ENCODE data around the gene EEF1G. TPM values are rescaled to one million over a fixed set of nuclear protein-coding genes. Genes with fewer than 3 reads are reported as not detected.

The EEF1G gene
- total RNA-seq, 4 donors from 2014 or later, result 1,070 to 1,712 (median 1,374) TPM

- Histone ChIP-seq H3K9me3 (no peaks in the 10 kb centered on the region), H3K27me3 (no peaks in the 10 kb centered on the region), H3K27ac (peak overlapping the region in 2 of 4 donors; percentile 20 to 99), H3K4me3 (no peak overlapping the region), H3K36me3 (peaks cover 3 to 75% of the 10 kb centered on the region in 2 donors), H3K4me1 (peaks cover 0 to 97% (median 44%) of the 10 kb centered on the region in 3 donors)
- no peak for TF ChIP-seq EP300 (IDR thresholded peaks at IDR 0.05)
- TF ChIP-seq POLR2A (IDR thresholded peaks at IDR 0.05), result no peak
- no peak for TF ChIP-seq POLR2AphosphoS5 (IDR thresholded peaks at IDR 0.05)
- no peak for TF ChIP-seq CTCF (IDR thresholded peaks at IDR 0.05)
- WGBS, 2 donors (ENCODE audit: low coverage in 1 of 2), result 85 to 90% methylated on average over 4 to 16 of the region's 19 CpGs
- no peak for ATAC-seq
Measured at GRCh38 chr11:62534779-62535545, 38.7 kb downstream of the EEF1G start.

GRCh38 chr11:62532096-62532495, 41.6 kb downstream of the EEF1G start:
- Histone ChIP-seq H3K27ac (peak overlapping the region in 1 of 4 donors; percentile 29), H3K4me3 (no peak overlapping the region), H3K27me3 (no peaks in the 10 kb centered on the region), H3K4me1 (peaks cover 0 to 84% (median 16%) of the 10 kb centered on the region in 3 donors), H3K36me3 (peaks cover 3 to 95% of the 10 kb centered on the region in 2 donors), H3K9me3 (no peaks in the 10 kb centered on the region)
- ATAC-seq, result no peak
- TF ChIP-seq POLR2A (IDR thresholded peaks at IDR 0.05) (no peak), EP300 (IDR thresholded peaks at IDR 0.05) (no peak), CTCF (IDR thresholded peaks at IDR 0.05) (no peak), POLR2AphosphoS5 (IDR thresholded peaks at IDR 0.05) (no peak)
- WGBS, 2 donors (ENCODE audit: low coverage in 1 of 2), result 100% methylated on average over 1 of the region's 2 CpGs; no CpG with 5 or more reads in 1 of the 2 donors

- H3K4me3 ChIP-seq, result no peak overlapping the region
- H3K27me3 ChIP-seq, result no peaks in the 10 kb centered on the region
- H3K27ac ChIP-seq, result peak overlapping the region in 3 of 4 donors; percentile 23 to 45 (median 28)
- no peak for TF ChIP-seq POLR2AphosphoS5 (IDR thresholded peaks at IDR 0.05)
- no peak for TF ChIP-seq CTCF (IDR thresholded peaks at IDR 0.05)
- no peak for TF ChIP-seq POLR2A (IDR thresholded peaks at IDR 0.05)
- no peak for TF ChIP-seq EP300 (IDR thresholded peaks at IDR 0.05)
- WGBS, 2 donors (ENCODE audit: low coverage in 1 of 2), result 83 to 93% methylated on average over 3 to 6 of the region's 14 CpGs
- peaks cover 0 to 79% (median 0%) of the 10 kb centered on the region in 3 donors for H3K4me1 ChIP-seq
- no peak for ATAC-seq
- peaks cover 0 to 78% of the 10 kb centered on the region in 2 donors for H3K36me3 ChIP-seq
- no peaks in the 10 kb centered on the region for H3K9me3 ChIP-seq
Measured at GRCh38 chr11:62516736-62517371, 56.8 kb downstream of the EEF1G start.

GRCh38 chr11:62514151-62514550, 59.5 kb downstream of the EEF1G start:
- H3K9me3 ChIP-seq, result no peaks in the 10 kb centered on the region
- peaks cover 0 to 51% of the 10 kb centered on the region in 2 donors for H3K36me3 ChIP-seq
- H3K4me3 ChIP-seq, result no peak overlapping the region
- H3K27ac ChIP-seq, result peak overlapping the region in 3 of 4 donors; percentile 14 to 85 (median 79)
- no peak for ATAC-seq
- no peaks in the 10 kb centered on the region for H3K27me3 ChIP-seq
- H3K4me1 ChIP-seq, result peaks cover 0 to 89% (median 5%) of the 10 kb centered on the region in 3 donors
- no peak for TF ChIP-seq POLR2AphosphoS5 (IDR thresholded peaks at IDR 0.05)
- TF ChIP-seq POLR2A (IDR thresholded peaks at IDR 0.05), result no peak
- TF ChIP-seq CTCF (IDR thresholded peaks at IDR 0.05), result no peak
- TF ChIP-seq EP300 (IDR thresholded peaks at IDR 0.05), result no peak
- WGBS, 2 donors (ENCODE audit: low coverage in 1 of 2), result 100% methylated on average over 1 of the region's 7 CpGs; no CpG with 5 or more reads in 1 of the 2 donors
